Panc1 (cell line): Measurements from ENCODE around the gene AIFM3.

Experiments used
- CTCF ChIP-seq: fragments of 450-650 bp; IDR thresholded peaks from 2 replicates; pipeline ENCODE4 v1.5.1; 2017; ENCODE audit warnings: mild to moderate bottlenecking
- POLR2AphosphoS5 ChIP-seq: IDR thresholded peaks from 2 replicates; pipeline ENCODE4 v1.6.1; 2012; ENCODE audit warnings: mild to moderate bottlenecking, low read depth, low read length, moderate library complexity
- REST ChIP-seq, 2 experiments: IDR thresholded peaks; 2 replicates each; pipeline ENCODE4 v1.6.1; 2011 to 2012; ENCODE audit warnings: low read depth in 2 of 2, control low read depth in 1 of 2, low read length in 1 of 2, mild to moderate bottlenecking in 1 of 2, moderate library complexity in 1 of 2; ENCODE audit not compliant: insufficient read depth in 1 of 2
- SIN3A ChIP-seq: IDR thresholded peaks from 2 replicates; pipeline ENCODE4 v1.6.1; 2012; ENCODE audit warnings: low read depth, mild to moderate bottlenecking, low read length, moderate library complexity, borderline replicate concordance; ENCODE audit not compliant: insufficient read depth

DNA sequence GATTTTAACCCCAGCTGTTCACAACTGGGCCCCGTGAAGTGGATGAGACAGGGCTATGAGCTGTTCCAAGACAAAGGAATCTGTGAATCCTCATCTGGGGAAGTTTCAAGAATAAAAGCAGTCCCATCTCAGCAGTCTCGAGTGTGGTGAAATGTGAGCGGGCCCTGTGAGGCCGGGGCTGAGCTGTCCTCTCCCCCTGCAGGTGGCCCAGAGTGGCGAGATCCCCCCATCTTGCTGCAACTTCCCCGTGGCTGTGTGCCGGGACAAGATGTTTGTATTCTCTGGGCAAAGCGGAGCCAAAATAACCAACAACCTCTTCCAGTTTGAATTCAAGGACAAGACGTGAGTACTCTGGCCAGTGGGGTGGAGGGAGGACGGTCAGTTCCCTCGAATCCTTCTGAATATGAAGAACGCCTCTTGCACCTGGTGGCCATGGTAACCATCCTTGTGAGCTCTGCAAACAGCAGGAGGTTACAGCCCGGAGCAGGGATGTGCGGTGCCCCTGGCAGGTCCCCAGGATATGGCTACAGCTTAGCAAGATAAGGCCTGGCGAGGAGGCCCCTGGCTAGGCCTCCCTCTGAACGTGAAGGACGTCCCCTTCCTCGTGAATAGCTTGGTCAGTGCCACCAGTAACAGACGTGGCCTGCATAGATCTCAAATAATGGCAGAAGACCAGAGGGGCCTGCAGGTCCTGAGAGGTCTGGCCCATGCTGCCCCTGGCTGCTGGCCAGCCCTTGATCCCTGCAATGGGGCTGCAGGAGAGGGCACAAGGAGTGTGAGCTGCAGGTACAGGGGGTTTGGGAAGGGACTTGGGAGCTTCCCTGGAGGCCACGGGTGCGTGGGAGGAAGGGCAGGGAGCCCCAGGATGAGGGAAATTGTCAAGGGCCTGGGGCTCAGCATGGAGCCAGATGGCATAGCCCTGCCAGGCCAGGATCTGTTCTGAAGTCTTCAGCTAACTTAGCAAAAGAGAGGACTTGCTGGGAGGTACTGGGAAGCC, 23.4 kb downstream of the AIFM3 start:
- no peak for TF ChIP-seq POLR2AphosphoS5
- TF ChIP-seq CTCF = no peak
- TF ChIP-seq REST (IDR thresholded peaks at IDR 0.05; ENCODE audit: insufficient read depth in 1 of 2, low read depth in 2 of 2, low read length in 1 of 2) = no peak
- TF ChIP-seq SIN3A = no peak
